H7 (cell line): Measurements from ENCODE around the gene FOXJ3. TPM values are rescaled to one million over a fixed set of nuclear protein-coding genes. Genes with fewer than 3 reads are reported as not detected.

Source experiments
- DNase-seq: peaks from one replicate; pipeline ENCODE4 v3.0.0; 2012
- H3K27me3 ChIP-seq: 2 replicates; pipeline ENCODE4 v1.6.0; 2011; ENCODE audit warnings: mild to moderate bottlenecking, low read length; ENCODE audit not compliant: control insufficient read depth, insufficient read depth
- H3K36me3 ChIP-seq: replicated peaks from 2 replicates; pipeline ENCODE4 v1.5.1; 2011; ENCODE audit warnings: low read length; ENCODE audit not compliant: control insufficient read depth, insufficient read depth
- H3K4me3 ChIP-seq: 2 replicates; pipeline ENCODE4 v1.5.1; 2011; ENCODE audit warnings: low read depth, mild to moderate bottlenecking, control low read depth, low read length, moderate library complexity; ENCODE audit not compliant: insufficient read depth
- total RNA-seq: library from RNA; depleted of rRNA; stranded (reverse); fragments of >200 nt; shearing (Covaris generic); gene quantifications from 2 replicates; pipeline ENCODE4 v1.2.3, GENCODE V29; 2014

The FOXJ3 gene
- total RNA-seq, 1 experiment from 2014 or later = 41.5 TPM

- Histone ChIP-seq H3K27me3 (no peaks in the 10 kb centered on the region), H3K4me3 (no peak overlapping the region), H3K36me3 (no peaks in the 10 kb centered on the region)
- no peak for DNase-seq
Observed at GRCh38 chr1:42264511-42265190, 70.4 kb downstream of the FOXJ3 start.

DNA sequence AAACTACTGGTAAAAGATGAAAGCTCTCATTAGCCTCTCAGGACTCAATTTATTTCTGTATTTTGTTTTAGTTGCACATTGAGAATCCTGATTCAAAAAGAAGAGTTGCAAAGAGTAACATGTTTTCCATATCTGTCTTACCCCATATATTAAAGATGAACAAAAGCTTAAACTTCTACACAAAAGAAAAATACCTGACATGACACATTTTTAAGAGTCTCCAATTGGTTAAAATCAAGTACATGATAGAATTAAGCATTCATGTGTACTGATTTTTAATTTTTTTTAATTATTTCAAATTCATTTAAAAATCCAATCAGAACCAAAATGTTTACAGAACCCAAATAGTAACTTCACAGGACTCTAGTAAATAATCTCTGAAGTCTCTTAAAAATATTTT lies 72.0 kb downstream of the FOXJ3 start:
- no peaks in the 10 kb centered on the region for H3K36me3 ChIP-seq
- no peak for DNase-seq
- no peak overlapping the region for H3K4me3 ChIP-seq
- H3K27me3 ChIP-seq = no peaks in the 10 kb centered on the region

- no peak overlapping the region for H3K4me3 ChIP-seq
- DNase-seq = no peak
- H3K27me3 ChIP-seq = no peaks in the 10 kb centered on the region
- H3K36me3 ChIP-seq = no peaks in the 10 kb centered on the region
Observed at GRCh38 chr1:42260376-42261070, 74.5 kb downstream of the FOXJ3 start.

- Histone ChIP-seq H3K36me3 (no peaks in the 10 kb centered on the region), H3K27me3 (no peaks in the 10 kb centered on the region), H3K4me3 (no peak overlapping the region)
- no peak for DNase-seq
Observed at GRCh38 chr1:42259739-42260064, 75.3 kb downstream of the FOXJ3 start.

GRCh38 chr1:42259059-42259738 lies 75.8 kb downstream of the FOXJ3 start:
- Histone ChIP-seq H3K4me3 (no peak overlapping the region), H3K27me3 (no peaks in the 10 kb centered on the region), H3K36me3 (no peaks in the 10 kb centered on the region)
- DNase-seq = no peak

- Histone ChIP-seq H3K36me3 (no peaks in the 10 kb centered on the region), H3K4me3 (no peak overlapping the region), H3K27me3 (no peaks in the 10 kb centered on the region)
- no peak for DNase-seq
Observed at GRCh38 chr1:42258218-42258617, 76.8 kb downstream of the FOXJ3 start.

DNA sequence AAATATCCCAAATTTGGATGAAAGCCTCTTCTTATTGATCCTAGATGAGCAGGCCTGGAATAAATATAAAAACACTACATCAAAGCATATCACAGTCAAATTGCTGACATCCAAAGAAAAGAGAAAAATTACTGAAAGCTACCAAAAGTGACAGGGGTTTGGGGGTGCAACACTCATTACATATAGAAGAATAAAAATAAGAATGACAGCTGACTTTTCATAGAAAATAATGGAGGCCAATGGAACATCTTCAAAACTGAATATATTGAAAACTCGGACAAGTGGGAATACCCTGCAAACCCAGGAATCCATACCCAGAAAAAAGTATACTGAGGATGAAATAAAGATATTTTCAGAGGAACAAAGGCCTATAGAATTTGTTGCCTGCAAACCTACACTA lies 84.0 kb downstream of the FOXJ3 start:
- Histone ChIP-seq H3K27me3 (no peaks in the 10 kb centered on the region), H3K36me3 (no peaks in the 10 kb centered on the region), H3K4me3 (no peak overlapping the region)
- no peak for DNase-seq

DNA sequence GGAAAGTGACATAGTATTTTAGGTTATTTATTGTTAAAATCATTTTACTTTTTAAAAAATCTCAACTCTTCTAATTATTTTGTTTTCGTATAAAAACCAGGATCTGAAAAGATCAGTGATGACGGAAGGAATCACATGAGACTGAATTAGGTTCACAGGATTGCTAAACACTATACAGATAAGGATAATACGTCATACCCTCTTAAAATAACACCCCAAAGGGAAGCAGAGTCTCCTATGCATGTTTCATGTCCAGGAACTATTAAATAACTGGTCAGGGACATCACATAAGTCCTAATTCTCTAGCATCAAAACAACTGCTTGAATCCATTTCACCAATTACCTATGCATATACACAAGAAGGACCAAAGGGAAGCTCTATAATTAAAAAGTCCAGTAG lies 84.9 kb downstream of the FOXJ3 start:
- DNase-seq = no peak
- no peak overlapping the region for H3K4me3 ChIP-seq
- H3K27me3 ChIP-seq = no peaks in the 10 kb centered on the region
- H3K36me3 ChIP-seq = no peaks in the 10 kb centered on the region

DNA sequence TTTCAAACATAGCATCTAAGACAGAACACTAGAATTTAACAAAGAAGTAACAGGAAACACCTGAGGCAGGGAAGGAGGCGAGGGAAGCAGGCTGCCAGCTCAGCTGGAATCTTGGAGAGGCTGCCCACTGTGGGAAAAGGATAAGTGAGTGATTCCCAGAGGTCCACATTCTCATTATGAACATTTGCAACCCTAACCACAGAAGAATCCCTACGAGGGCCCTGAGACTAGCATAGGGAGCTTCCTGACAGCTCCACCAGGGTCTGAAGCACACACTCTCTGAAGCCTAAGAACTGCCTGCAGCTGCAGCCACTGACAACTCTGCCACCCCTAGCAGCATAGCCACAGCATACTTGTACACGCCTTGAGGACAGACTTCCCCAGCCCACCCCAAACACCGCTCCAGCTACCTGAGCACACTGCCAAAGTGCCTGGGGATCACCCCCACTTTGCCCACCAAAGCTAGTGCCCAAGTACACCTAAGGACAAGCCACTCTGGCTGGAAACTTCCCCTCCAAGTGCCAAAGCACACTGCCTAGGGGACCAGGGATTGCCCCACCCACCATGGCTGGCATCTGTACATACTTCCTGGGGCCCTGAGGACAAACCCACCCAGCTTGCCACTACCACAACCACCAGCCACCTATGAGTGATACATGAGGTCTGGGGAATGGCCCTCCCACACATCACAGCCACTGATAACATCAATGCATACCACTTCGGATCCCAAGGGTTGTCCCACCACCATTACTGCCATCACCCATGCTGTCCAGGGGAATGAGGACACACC lies 93.9 kb downstream of the FOXJ3 start:
- DNase-seq = no peak
- no peaks in the 10 kb centered on the region; the same call in 1 of the 2 replicates for H3K36me3 ChIP-seq

DNA sequence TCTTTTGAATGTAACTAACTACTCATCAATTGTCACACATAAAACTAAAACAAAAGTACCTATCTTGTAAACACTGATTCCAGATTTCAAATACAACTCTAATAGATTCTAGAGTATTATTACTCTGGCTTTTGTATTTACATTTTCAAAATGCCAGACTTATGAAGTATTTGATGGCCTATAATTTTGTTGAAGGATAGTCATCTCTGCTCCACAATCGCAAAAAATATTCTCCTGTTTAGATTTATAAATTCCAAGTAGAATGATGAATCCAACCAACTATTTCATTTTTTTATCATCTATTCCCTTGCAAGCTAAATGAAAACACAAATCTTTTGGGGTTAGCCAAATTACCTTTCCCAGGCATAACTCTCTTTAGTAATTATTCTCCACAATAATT lies 95.5 kb downstream of the FOXJ3 start:
- no peaks in the 10 kb centered on the region for H3K27me3 ChIP-seq
- no peak for DNase-seq
- H3K4me3 ChIP-seq = no peak overlapping the region
- no peaks in the 10 kb centered on the region; the same call in 1 of the 2 replicates for H3K36me3 ChIP-seq

More for the DNA sequence above, 93.9 kb downstream of the FOXJ3 start:
- Histone ChIP-seq H3K4me3 (no peak overlapping the region), H3K27me3 (no peaks in the 10 kb centered on the region)

- Histone ChIP-seq H3K4me3 (no peak overlapping the region), H3K36me3 (no peaks in the 10 kb centered on the region; the same call in 1 of the 2 replicates), H3K27me3 (no peaks in the 10 kb centered on the region)
- no peak for DNase-seq
Observed at GRCh38 chr1:42239041-42239440, 96.0 kb downstream of the FOXJ3 start.

DNA sequence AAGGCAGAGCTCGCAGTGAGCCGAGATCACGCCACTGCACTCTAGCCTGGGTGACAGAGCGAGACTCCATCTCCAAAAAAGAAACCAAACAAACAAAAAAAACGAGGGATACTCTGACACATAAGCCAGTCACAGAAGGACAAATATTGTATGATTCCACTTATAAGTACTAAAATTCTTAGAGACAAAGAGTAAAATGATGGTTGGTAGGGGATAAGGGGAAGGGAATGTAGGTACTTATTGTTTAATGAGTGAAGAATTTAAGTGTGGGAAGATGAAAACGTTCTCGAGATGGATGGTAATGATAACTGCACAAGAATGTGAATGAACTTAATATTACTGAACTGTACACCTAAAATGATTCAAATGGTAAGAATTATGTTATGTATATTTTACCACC lies 103.8 kb downstream of the FOXJ3 start:
- no peaks in the 10 kb centered on the region for H3K27me3 ChIP-seq
- H3K36me3 ChIP-seq = no peaks in the 10 kb centered on the region; the same call in 1 of the 2 replicates
- DNase-seq = no peak
- no peak overlapping the region for H3K4me3 ChIP-seq

DNA sequence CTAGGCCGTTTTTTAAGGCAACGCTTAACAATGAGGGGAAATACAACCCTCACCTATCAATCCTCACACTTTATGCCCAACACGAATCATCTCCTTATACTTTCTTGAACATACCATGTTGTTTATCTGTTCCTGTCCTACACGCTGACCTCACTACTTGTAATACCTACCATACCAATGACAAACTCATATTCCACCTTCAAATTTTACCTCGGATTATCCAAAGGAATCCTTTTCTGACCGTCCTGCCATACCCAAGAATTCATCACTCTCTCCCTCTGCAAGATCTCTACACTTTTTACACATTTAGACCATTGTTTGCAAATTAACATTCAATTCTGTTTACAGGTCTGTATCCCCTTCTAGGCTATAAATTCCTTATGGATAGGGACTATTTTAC lies 106.1 kb downstream of the FOXJ3 start:
- no peak for DNase-seq
- no peak overlapping the region for H3K4me3 ChIP-seq
- H3K36me3 ChIP-seq = no peaks in the 10 kb centered on the region
- H3K27me3 ChIP-seq = no peaks in the 10 kb centered on the region

- Histone ChIP-seq H3K36me3 (no peaks in the 10 kb centered on the region), H3K4me3 (no peak overlapping the region), H3K27me3 (no peaks in the 10 kb centered on the region)
- DNase-seq = no peak
Observed at GRCh38 chr1:42223036-42223435, 112.0 kb downstream of the FOXJ3 start.
